ENCODE measurements around the gene GFER. TPM values are rescaled to one million over a fixed set of nuclear protein-coding genes. Genes with fewer than 3 reads are reported as not detected.
A peak's percentile ranks its signal among the peaks of the same experiment; 100 is the strongest.
"Not testable (repeated sequence)": the region's sequence is repeated elsewhere in the genome, so short reads cannot be mapped to it uniquely, and the experiment has no call there.

GFER gene
- total RNA-seq, 2 donors from 2014 or later = 40.3 to 45.5 TPM

GRCh38 chr16:2009164-2009711 lies 25.2 kb downstream of the GFER start:
- Mint-ChIP-seq H3K36me3 (ENCODE audit: low read depth) (peaks cover 7% of the 10 kb centered on the region), H3K27me3 (ENCODE audit: insufficient read depth) (no peaks in the 10 kb centered on the region), H3K27ac (peak overlapping the region; percentile 33), H3K9me3 (no peaks in the 10 kb centered on the region), H3K4me1 (peaks cover 23% of the 10 kb centered on the region), H3K4me3 (peak overlapping the region; percentile 74)
- peak overlapping the region; percentile 29 for H3K27ac ChIP-seq (ENCODE audit: low read depth, low read length)
- DNase-seq = peak; percentile 70
- H3K27me3 ChIP-seq (ENCODE audit: control insufficient read depth, insufficient read depth, low read length, poor library complexity, severe bottlenecking) = no peaks in the 10 kb centered on the region
- peaks cover 24% of the 10 kb centered on the region for H3K4me1 ChIP-seq (ENCODE audit: control insufficient read depth, insufficient read depth, low read length)
- H3K9ac ChIP-seq (ENCODE audit: extremely low read depth, low read length, poor library complexity, severe bottlenecking) = peak overlapping the region; percentile 84
- peaks cover 10% of the 10 kb centered on the region for H3K36me3 ChIP-seq (ENCODE audit: control insufficient read depth, insufficient read depth, low read length)
- 0% methylated on average over 17 to 55 of the region's 55 CpGs for WGBS, 2 experiments (ENCODE audit: insufficient coverage in 1 of 2, insufficient read length in 1 of 2)
- TF ChIP-seq CTCF (conservative IDR thresholded peaks at IDR 0.05) = no peak
- H3K4me3 ChIP-seq (ENCODE audit: low read length) = peak overlapping the region; percentile 96
- no peaks in the 10 kb centered on the region for H3K9me3 ChIP-seq (ENCODE audit: control insufficient read depth, low read length)

GRCh38 chr16:2009791-2010510 lies 26.0 kb downstream of the GFER start, which contains the start of gene ZNF598:
Gene ZNF598 (minus strand): TSS chr16:2009821.
- Mint-ChIP-seq H3K27ac (peak within 1 kb of the TSS; percentile 82), H3K4me3 (peak within 1 kb of the TSS; percentile 74), H3K9me3 (no peaks in the 10 kb centered on the region), H3K36me3 (ENCODE audit: low read depth) (peaks cover 7% of the 10 kb centered on the region), H3K4me1 (peaks cover 23% of the 10 kb centered on the region), H3K27me3 (ENCODE audit: insufficient read depth) (no peaks in the 10 kb centered on the region)
- Histone ChIP-seq H3K27me3 (ENCODE audit: control insufficient read depth, insufficient read depth, low read length, poor library complexity, severe bottlenecking) (no peaks in the 10 kb centered on the region), H3K9me3 (ENCODE audit: control insufficient read depth, low read length) (no peaks in the 10 kb centered on the region), H3K27ac (ENCODE audit: low read depth, low read length) (peak within 1 kb of the TSS; percentile 29), H3K36me3 (ENCODE audit: control insufficient read depth, insufficient read depth, low read length) (peaks cover 7% of the 10 kb centered on the region), H3K4me1 (ENCODE audit: control insufficient read depth, insufficient read depth, low read length) (peaks cover 24% of the 10 kb centered on the region), H3K9ac (ENCODE audit: extremely low read depth, low read length, poor library complexity, severe bottlenecking) (peak within 1 kb of the TSS; percentile 84), H3K4me3 (ENCODE audit: low read length) (peak within 1 kb of the TSS; percentile 96)
- DNase-seq = peak; percentile 90
- TF ChIP-seq CTCF (conservative IDR thresholded peaks at IDR 0.05) = peak; percentile 13
- 6 to 13% methylated on average over 22 to 52 of the region's 52 CpGs for WGBS, 2 experiments (ENCODE audit: insufficient coverage in 1 of 2, insufficient read length in 1 of 2)

GRCh38 chr16:2011726-2012125 lies 27.7 kb downstream of the GFER start:
- not testable (repeated sequence) for H3K9me3 Mint-ChIP-seq; H3K27ac ChIP-seq (ENCODE audit: low read depth, low read length); H3K4me3 Mint-ChIP-seq

More at GRCh38 chr16:2011726-2012125, 27.7 kb downstream of the GFER start:
- H3K27me3 Mint-ChIP-seq (ENCODE audit: insufficient read depth); H3K36me3 ChIP-seq (ENCODE audit: control insufficient read depth, insufficient read depth, low read length); DNase-seq; H3K4me3 ChIP-seq (ENCODE audit: low read length); H3K9ac ChIP-seq (ENCODE audit: extremely low read depth, low read length, poor library complexity, severe bottlenecking); H3K9me3 ChIP-seq (ENCODE audit: control insufficient read depth, low read length); H3K27ac Mint-ChIP-seq; H3K27me3 ChIP-seq (ENCODE audit: control insufficient read depth, insufficient read depth, low read length, poor library complexity, severe bottlenecking); H3K36me3 Mint-ChIP-seq (ENCODE audit: low read depth): not testable (repeated sequence)
- H3K4me1 ChIP-seq (ENCODE audit: control insufficient read depth, insufficient read depth, low read length) = peaks cover 18% of the 10 kb centered on the region
- WGBS, 2 experiments (ENCODE audit: insufficient coverage in 1 of 2, insufficient read length in 1 of 2) = 82 to 89% methylated on average over 7 to 9 of the region's 9 CpGs
- peaks cover 15% of the 10 kb centered on the region for H3K4me1 Mint-ChIP-seq

All from endodermal cell (in vitro differentiated cells).